IMR-90 (cell line): ENCODE data around the gene CACNA2D4. TPM values are rescaled to one million over a fixed set of nuclear protein-coding genes. Genes with fewer than 3 reads are reported as not detected.

ENCODE experiments used
- ATAC-seq: fragments of 200-7000 bp; cut with Tn5 transposase; 2 replicates; pipeline ENCODE4 v1.9.1; 2020; ENCODE audit warnings: low read depth, mild to moderate bottlenecking, moderate library complexity
- BruUV-seq: library from RNA; stranded (reverse); fragments of 400-500 nt; replicated peaks from 2 replicates; lab custom pipeline; 2021; lab: Mats Ljungman, UMichigan
- CTCF ChIA-PET: fragments of 300-600 bp; formaldehyde crosslinking; extraction: SDS; loops from one replicate; lab custom pipeline; 2021; ENCODE audit warnings: antibody characterized with exemption; lab: Yijun Ruan, JAX
- POLR2A ChIA-PET: fragments of 300-600 bp; sonication (Branson Sonifier 250); formaldehyde crosslinking; loops from one replicate; lab custom pipeline; 2022; ENCODE audit warnings: antibody characterized with exemption; ENCODE audit not compliant: unreplicated experiment; lab: Charles Lee
- DNase-seq: peaks from one replicate; pipeline ENCODE4 v3.0.0; 2013
- H2AFZ ChIP-seq: replicated peaks from 2 replicates; pipeline ENCODE3; 2013; ENCODE audit warnings: low read length, mild to moderate bottlenecking; ENCODE audit not compliant: poor library complexity
- H2AK5ac ChIP-seq: 2 replicates; pipeline ENCODE4 v1.6.1; 2013; ENCODE audit warnings: low read depth, low read length, inconsistent platforms
- H2AK9ac ChIP-seq: replicated peaks from 2 replicates; pipeline ENCODE3; 2013; ENCODE audit warnings: mild to moderate bottlenecking, low read depth, low read length, moderate library complexity; ENCODE audit not compliant: poor library complexity
- H2BK120ac ChIP-seq: 2 replicates; pipeline ENCODE4 v1.6.1; 2013; ENCODE audit warnings: low read depth, low read length, inconsistent platforms
- H2BK15ac ChIP-seq: 3 replicates; pipeline ENCODE4 v1.6.1; 2013; ENCODE audit warnings: low read depth, low read length, inconsistent platforms
- H2BK20ac ChIP-seq: 2 replicates; pipeline ENCODE4 v1.6.1; 2013; ENCODE audit warnings: low read depth, mild to moderate bottlenecking, inconsistent platforms, low read length, moderate library complexity
- H2BK5ac ChIP-seq: 2 replicates; pipeline ENCODE4 v1.6.1; 2013; ENCODE audit warnings: mild to moderate bottlenecking, low read depth, low read length, inconsistent platforms; ENCODE audit not compliant: poor library complexity, severe bottlenecking
- H3K14ac ChIP-seq: replicated peaks from 2 replicates; pipeline ENCODE4 v1.6.1; 2013; ENCODE audit warnings: low read depth, low read length, inconsistent platforms
- H3K18ac ChIP-seq: 2 replicates; pipeline ENCODE4 v1.6.1; 2013; ENCODE audit warnings: low read depth, low read length, control low read depth
- H3K23ac ChIP-seq: 2 replicates; pipeline ENCODE4 v1.6.1; 2013; ENCODE audit warnings: low read depth, low read length, inconsistent platforms
- H3K27ac ChIP-seq: 2 replicates; pipeline ENCODE4 v1.5.1; 2013; ENCODE audit warnings: mild to moderate bottlenecking, control low read depth, low read length; ENCODE audit not compliant: insufficient read depth
- H3K27me3 ChIP-seq: 2 replicates; pipeline ENCODE4 v1.6.1; 2013; ENCODE audit warnings: low read length; ENCODE audit not compliant: control insufficient read depth, insufficient read depth
- H3K36me3 ChIP-seq: 2 replicates; pipeline ENCODE4 v1.6.1; 2013; ENCODE audit warnings: low read length, mixed read lengths; ENCODE audit not compliant: control insufficient read depth, insufficient read depth
- H3K4ac ChIP-seq: 2 replicates; pipeline ENCODE4 v1.6.1; 2013; ENCODE audit warnings: low read depth, low read length, inconsistent platforms
- H3K4me1 ChIP-seq: 2 replicates; pipeline ENCODE4 v1.6.1; 2013; ENCODE audit warnings: low read length, mixed read lengths; ENCODE audit not compliant: control insufficient read depth, insufficient read depth
- H3K4me2 ChIP-seq: 2 replicates; pipeline ENCODE4 v1.6.1; 2013; ENCODE audit warnings: low read depth, mild to moderate bottlenecking, control low read depth, low read length, moderate library complexity
- H3K4me3 ChIP-seq: 2 replicates; pipeline ENCODE4 v1.5.1; 2013; ENCODE audit warnings: low read depth, mild to moderate bottlenecking, control low read depth, low read length, moderate library complexity; ENCODE audit not compliant: insufficient read depth
- H3K56ac ChIP-seq: 2 replicates; pipeline ENCODE4 v1.6.1; 2013; ENCODE audit warnings: low read length, inconsistent platforms; ENCODE audit not compliant: insufficient read depth; ENCODE audit errors: extremely low read depth
- H3K79me1 ChIP-seq, 2 experiments: 2 replicates each; pipeline ENCODE4 v1.6.1; 2013; ENCODE audit warnings: low read length in 2 of 2, inconsistent platforms in 1 of 2, low read depth in 1 of 2
- H3K9ac ChIP-seq: 2 replicates; pipeline ENCODE4 v1.6.1; 2013; ENCODE audit warnings: low read depth, low read length, control low read depth
- H3K9me1 ChIP-seq: 2 replicates; pipeline ENCODE4 v1.6.1; 2013; ENCODE audit warnings: low read length, inconsistent platforms; ENCODE audit not compliant: insufficient read depth
- H3K9me3 ChIP-seq: 2 replicates; pipeline ENCODE4 v1.6.1; 2013; ENCODE audit warnings: low read length; ENCODE audit not compliant: control insufficient read depth, insufficient read depth
- H4K20me1 ChIP-seq: 2 replicates; pipeline ENCODE4 v1.6.1; 2013; ENCODE audit warnings: low read length, inconsistent platforms; ENCODE audit not compliant: insufficient read depth
- H4K5ac ChIP-seq: 2 replicates; pipeline ENCODE4 v1.6.1; 2013; ENCODE audit warnings: mild to moderate bottlenecking, low read depth, low read length, control low read depth
- H4K8ac ChIP-seq, 2 experiments: 2 replicates each; pipeline ENCODE4 v1.6.1; 2013; ENCODE audit warnings: low read depth in 2 of 2, low read length in 2 of 2, control low read depth in 1 of 2, inconsistent platforms in 1 of 2
- H4K91ac ChIP-seq: 2 replicates; pipeline ENCODE4 v1.6.1; 2013; ENCODE audit warnings: low read depth, low read length, inconsistent platforms; ENCODE audit not compliant: insufficient read depth
- MAZ ChIP-seq: IDR thresholded peaks from 2 replicates; pipeline ENCODE4 v1.6.1; 2012; ENCODE audit warnings: low read depth, mild to moderate bottlenecking, low read length, improper control_type of control experiment, moderate library complexity, borderline replicate concordance
- RAD21 ChIP-seq: IDR thresholded peaks from 2 replicates; pipeline ENCODE4 v1.6.1; 2012; ENCODE audit warnings: low read length, improper control_type of control experiment
- RCOR1 ChIP-seq: IDR thresholded peaks from 2 replicates; pipeline ENCODE4 v1.6.1; 2012; ENCODE audit warnings: mild to moderate bottlenecking, low read length, improper control_type of control experiment; ENCODE audit not compliant: insufficient replicate concordance
- SMC3 ChIP-seq: fragments of 150-350 bp; IDR thresholded peaks from 2 replicates; pipeline ENCODE4 v1.6.1; 2016; ENCODE audit warnings: low read depth, mild to moderate bottlenecking, antibody characterized with exemption, low read length, moderate library complexity
- WGBS, 2 experiments: methylation state at CpG; one replicate each; pipeline versions ENCODE4 v1.1.5 to v1.1.7; 2013; ENCODE audit warnings: missing lambda C conversion rate in 2 of 2; ENCODE audit not compliant: insufficient read length in 1 of 2; ENCODE audit errors: extremely low coverage in 2 of 2; 5-methylcytosine and 5-hydroxymethylcytosine counted together
- dilution Hi-C: fragments of 300-500 bp; cut with HindIII; formaldehyde crosslinking; loops from one replicate; pipeline ENCODE4 v1.14.3; 2018; ENCODE audit warnings: low sequenced_read_pairs; ENCODE audit not compliant: unreplicated experiment
- in situ Hi-C: fragments of 300-500 bp; cut with MboI; formaldehyde crosslinking; loops from 3 replicates; pipeline ENCODE4 v1.14.3; 2019; ENCODE audit warnings: low sequenced_read_pairs, inconsistent platforms, mixed read lengths
- intact Hi-C: fragments of 100-400 bp; cut with micrococcal nuclease; formaldehyde crosslinking; loops from 2 replicates; pipeline ENCODE4 v1.10.0; 2022
- polyA plus RNA-seq, 3 experiments: library from polyadenylated mRNA; depleted of rRNA; stranded (reverse); fragments of >200 nt; gene quantifications; 2 replicates each; pipeline ENCODE4 v1.2.3, GENCODE V29; 2012; ENCODE audit warnings: low replicate concordance in 1 of 3
- total RNA-seq: library from RNA; depleted of rRNA; stranded (reverse); fragments of >200 nt; gene quantifications from 2 replicates; pipeline ENCODE4 v1.2.3, GENCODE V29; 2012
- TF ChIP-seq, protein P1 (sequence below): conservative IDR thresholded peaks from 2 replicates; pipeline ENCODE4 v1.5.1; 2012; ENCODE audit warnings: mild to moderate bottlenecking, low read depth, low read length, improper control_type of control experiment

Gene CACNA2D4
- total and polyA plus RNA-seq, 2 of the 4 experiments (the other 2 are of a cell fraction), result 0.18 to 0.22 TPM

DNA sequence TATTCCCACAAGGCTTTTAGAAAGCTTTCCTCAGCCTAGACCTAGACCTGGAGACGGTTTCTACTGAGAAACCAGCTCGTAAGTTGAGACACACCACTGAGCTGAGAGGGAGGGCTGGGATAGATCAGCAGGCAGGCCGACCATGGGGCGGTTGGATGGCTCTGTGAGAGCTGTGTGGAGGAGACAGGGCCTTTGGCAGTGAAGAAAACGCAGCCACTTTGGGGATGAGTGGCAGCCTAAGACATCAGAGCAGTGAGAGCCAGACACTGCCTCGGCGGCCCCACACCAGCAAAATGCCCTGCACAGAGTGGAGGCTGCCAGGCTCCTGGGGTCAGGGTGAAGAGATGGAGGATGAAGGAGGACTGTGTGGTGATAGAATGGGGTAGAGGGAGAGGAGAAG is 46.0 kb downstream of the CACNA2D4 start:
- no peaks in the 10 kb centered on the region for H4K20me1 ChIP-seq
- ChIA-PET POLR2A (no interaction called here), CTCF (no interaction called here)
- no peak overlapping the region for H2BK15ac ChIP-seq
- no peak overlapping the region for H2AK5ac ChIP-seq
- H3K9me1 ChIP-seq, result peaks cover 5% of the 10 kb centered on the region; the same call in 1 of the 2 replicates
- peaks cover 2% of the 10 kb centered on the region; the same call in 1 of the 2 replicates for H3K9me3 ChIP-seq
- no peak overlapping the region for H4K91ac ChIP-seq
- BruUV-seq, result no TSS peak
- H3K27me3 ChIP-seq, result peaks cover 57% of the 10 kb centered on the region
- no peak for DNase-seq
- intact Hi-C loops (no loop called here), in situ Hi-C loops (no loop called here), dilution Hi-C loops (no loop called here)
- H4K8ac ChIP-seq, result no peak overlapping the region
- H3K4ac ChIP-seq, result no peak overlapping the region
- H3K4me1 ChIP-seq, result no peaks in the 10 kb centered on the region
- no peak overlapping the region for H4K5ac ChIP-seq
- no peaks in the 10 kb centered on the region for H3K36me3 ChIP-seq
- no peak overlapping the region for H3K4me3 ChIP-seq
- 51% methylated on average over 4 of the region's 7 CpGs; no CpG with 5 or more reads in 1 of the 2 experiments for WGBS, 2 experiments
- no peak overlapping the region for H2BK20ac ChIP-seq
- H3K56ac ChIP-seq, result no peak overlapping the region
- no peak overlapping the region for H3K4me2 ChIP-seq
- no peak for ATAC-seq
- H2AFZ ChIP-seq, result no peak overlapping the region
- no peak overlapping the region for H2BK120ac ChIP-seq
- H2BK5ac ChIP-seq, result no peak overlapping the region
- H3K23ac ChIP-seq, result no peak overlapping the region
- no peak overlapping the region for H3K27ac ChIP-seq
- H3K18ac ChIP-seq, result no peak overlapping the region
- H3K79me1 ChIP-seq, result no peaks in the 10 kb centered on the region
- TF ChIP-seq SMC3 (no peak), RAD21 (no peak), RCOR1 (no peak), MAZ (no peak)
- TF ChIP-seq, protein P1, sequence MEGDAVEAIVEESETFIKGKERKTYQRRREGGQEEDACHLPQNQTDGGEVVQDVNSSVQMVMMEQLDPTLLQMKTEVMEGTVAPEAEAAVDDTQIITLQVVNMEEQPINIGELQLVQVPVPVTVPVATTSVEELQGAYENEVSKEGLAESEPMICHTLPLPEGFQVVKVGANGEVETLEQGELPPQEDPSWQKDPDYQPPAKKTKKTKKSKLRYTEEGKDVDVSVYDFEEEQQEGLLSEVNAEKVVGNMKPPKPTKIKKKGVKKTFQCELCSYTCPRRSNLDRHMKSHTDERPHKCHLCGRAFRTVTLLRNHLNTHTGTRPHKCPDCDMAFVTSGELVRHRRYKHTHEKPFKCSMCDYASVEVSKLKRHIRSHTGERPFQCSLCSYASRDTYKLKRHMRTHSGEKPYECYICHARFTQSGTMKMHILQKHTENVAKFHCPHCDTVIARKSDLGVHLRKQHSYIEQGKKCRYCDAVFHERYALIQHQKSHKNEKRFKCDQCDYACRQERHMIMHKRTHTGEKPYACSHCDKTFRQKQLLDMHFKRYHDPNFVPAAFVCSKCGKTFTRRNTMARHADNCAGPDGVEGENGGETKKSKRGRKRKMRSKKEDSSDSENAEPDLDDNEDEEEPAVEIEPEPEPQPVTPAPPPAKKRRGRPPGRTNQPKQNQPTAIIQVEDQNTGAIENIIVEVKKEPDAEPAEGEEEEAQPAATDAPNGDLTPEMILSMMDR, result no peak
- H3K9ac ChIP-seq, result no peak overlapping the region
- no peak overlapping the region for H2AK9ac ChIP-seq
- no peak overlapping the region for H3K14ac ChIP-seq
